OCI-LY7 (cell line): Measurements from ENCODE around the gene PACSIN3. TPM values are rescaled to one million over a fixed set of nuclear protein-coding genes. Genes with fewer than 3 reads are reported as not detected.

Experiments used
- BruUV-seq: library from RNA; stranded (reverse); fragments of 400-500 nt; replicated peaks from 2 replicates; lab custom pipeline; 2021; lab: Mats Ljungman, UMichigan
- CTCF ChIA-PET: fragments of 300-600 bp; sonication (Branson Sonifier 250); formaldehyde crosslinking; loops from one replicate; lab custom pipeline; 2022; ENCODE audit warnings: antibody characterized with exemption; ENCODE audit not compliant: unreplicated experiment; lab: Charles Lee
- POLR2A ChIA-PET: fragments of 300-600 bp; sonication (Branson Sonifier 250); formaldehyde crosslinking; loops from one replicate; lab custom pipeline; 2022; ENCODE audit warnings: antibody characterized with exemption; lab: Charles Lee
- DNase-seq: peaks from one replicate; pipeline ENCODE4 v3.0.0-alpha.2; 2015; ENCODE audit warnings: low spot score
- H2AFZ ChIP-seq: fragments of 200-600 bp; sonication (generic), shearing (Covaris generic); 2 replicates; pipeline ENCODE4 v1.6.1; 2014; ENCODE audit warnings: mild to moderate bottlenecking, antibody characterized with exemption, low read length, moderate library complexity
- H3K27ac ChIP-seq: fragments of 200-600 bp; sonication (generic); 2 replicates; pipeline ENCODE4 v1.5.1; 2014; ENCODE audit warnings: mixed run types, low read depth, mild to moderate bottlenecking, moderate library complexity, low read length, inconsistent platforms; ENCODE audit not compliant: poor library complexity, severe bottlenecking
- H3K36me3 ChIP-seq: fragments of 200-600 bp; sonication (generic); 2 replicates; pipeline ENCODE4 v1.6.1; 2014; ENCODE audit warnings: mild to moderate bottlenecking, antibody characterized with exemption, low read length, moderate library complexity, mixed read lengths; ENCODE audit not compliant: insufficient read depth
- H3K4me1 ChIP-seq: fragments of 200-600 bp; sonication (generic); 2 replicates; pipeline ENCODE4 v1.5.1; 2014; ENCODE audit warnings: mild to moderate bottlenecking, low read length; ENCODE audit not compliant: insufficient read depth, poor library complexity, severe bottlenecking
- H3K4me2 ChIP-seq: fragments of 200-600 bp; sonication (generic); 2 replicates; pipeline ENCODE4 v1.6.1; 2014; ENCODE audit warnings: mild to moderate bottlenecking, low read length
- H3K4me3 ChIP-seq: fragments of 200-600 bp; sonication (generic); 2 replicates; pipeline ENCODE4 v1.5.1; 2014; ENCODE audit warnings: mild to moderate bottlenecking, low read depth, low read length; ENCODE audit not compliant: poor library complexity, severe bottlenecking
- H3K79me2 ChIP-seq: fragments of 200-600 bp; sonication (generic); 2 replicates; pipeline ENCODE4 v1.6.1; 2016; ENCODE audit warnings: low read depth, mild to moderate bottlenecking, low read length, moderate library complexity, mixed read lengths; ENCODE audit not compliant: insufficient read depth
- H3K9me2 ChIP-seq: fragments of 200-600 bp; sonication (generic); 2 replicates; pipeline ENCODE4 v1.6.1; 2016; ENCODE audit warnings: mild to moderate bottlenecking, low read length, mixed read lengths; ENCODE audit not compliant: insufficient read depth
- H3K9me3 ChIP-seq: fragments of 200-600 bp; sonication (generic); 2 replicates; pipeline ENCODE4 v1.6.1; 2014; ENCODE audit warnings: mild to moderate bottlenecking, mixed run types, low read length, mixed read lengths
- H4K20me1 ChIP-seq: fragments of 200-600 bp; sonication (generic); 2 replicates; pipeline ENCODE4 v1.6.1; 2014; ENCODE audit warnings: mild to moderate bottlenecking, antibody characterized with exemption, low read length, moderate library complexity, mixed read lengths; ENCODE audit not compliant: insufficient read depth
- EZH2phosphoT487 ChIP-seq: fragments of 200-600 bp; sonication (generic); IDR thresholded peaks from 2 replicates; pipeline ENCODE4 v1.6.1; 2018; ENCODE audit warnings: low read depth, borderline replicate concordance, mild to moderate bottlenecking, mixed run types, antibody characterized with exemption, low read length, moderate library complexity, mixed read lengths
- intact Hi-C: fragments of 100-400 bp; cut with micrococcal nuclease; formaldehyde crosslinking; loops from one replicate; pipeline ENCODE4 v1.10.0; 2022; ENCODE audit not compliant: unreplicated experiment
- total RNA-seq, 2 experiments: library from RNA; depleted of rRNA in 1 of 2; stranded (reverse); fragments of >200 nt in 1 of 2; shearing (Covaris generic) in 1 of 2; gene quantifications; 2 replicates each; pipeline ENCODE4 v1.2.3, GENCODE V29; 2014 to 2022
- TF ChIP-seq, protein P1 (sequence below): fragments of 200-600 bp; sonication (generic); conservative IDR thresholded peaks from 2 replicates; pipeline ENCODE4 v1.5.1; 2014; ENCODE audit warnings: mild to moderate bottlenecking, antibody characterized with exemption, low read length, moderate library complexity, mixed read lengths

The PACSIN3 gene
- total RNA-seq, 2 experiments from 2014 or later, result not detected

DNA sequence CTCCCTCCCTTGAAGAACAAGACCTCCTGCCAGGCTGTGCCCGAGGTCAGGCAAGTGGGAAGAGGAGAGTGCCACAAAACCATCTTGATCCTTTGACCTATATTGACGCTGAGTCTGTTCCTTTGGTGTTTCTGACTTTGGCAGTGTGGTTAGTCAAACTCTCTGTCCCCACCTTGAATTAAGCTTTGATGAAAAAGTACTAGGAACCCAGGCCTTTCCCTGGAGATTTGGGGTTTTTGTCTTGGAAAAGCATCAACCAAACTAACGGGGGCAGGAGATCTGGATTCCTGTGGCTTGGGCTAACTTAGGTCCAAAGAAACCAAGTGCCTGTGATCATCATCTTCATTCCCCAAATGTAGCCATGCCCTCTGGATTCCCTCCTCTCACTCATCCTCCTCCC, 49.9 kb downstream of the PACSIN3 start:
- Histone ChIP-seq H2AFZ (no peak overlapping the region), H3K4me2 (no peak overlapping the region), H3K9me2 (no peaks in the 10 kb centered on the region), H3K4me1 (peaks cover 37% of the 10 kb centered on the region), H3K9me3 (no peaks in the 10 kb centered on the region), H3K4me3 (no peak overlapping the region), H3K79me2 (no peaks in the 10 kb centered on the region), H3K36me3 (peaks cover 11% of the 10 kb centered on the region), H3K27ac (no peak overlapping the region), H4K20me1 (no peaks in the 10 kb centered on the region)
- POLR2A ChIA-PET, result no interaction called here
- CTCF ChIA-PET, result no interaction called here
- TF ChIP-seq, protein P1, sequence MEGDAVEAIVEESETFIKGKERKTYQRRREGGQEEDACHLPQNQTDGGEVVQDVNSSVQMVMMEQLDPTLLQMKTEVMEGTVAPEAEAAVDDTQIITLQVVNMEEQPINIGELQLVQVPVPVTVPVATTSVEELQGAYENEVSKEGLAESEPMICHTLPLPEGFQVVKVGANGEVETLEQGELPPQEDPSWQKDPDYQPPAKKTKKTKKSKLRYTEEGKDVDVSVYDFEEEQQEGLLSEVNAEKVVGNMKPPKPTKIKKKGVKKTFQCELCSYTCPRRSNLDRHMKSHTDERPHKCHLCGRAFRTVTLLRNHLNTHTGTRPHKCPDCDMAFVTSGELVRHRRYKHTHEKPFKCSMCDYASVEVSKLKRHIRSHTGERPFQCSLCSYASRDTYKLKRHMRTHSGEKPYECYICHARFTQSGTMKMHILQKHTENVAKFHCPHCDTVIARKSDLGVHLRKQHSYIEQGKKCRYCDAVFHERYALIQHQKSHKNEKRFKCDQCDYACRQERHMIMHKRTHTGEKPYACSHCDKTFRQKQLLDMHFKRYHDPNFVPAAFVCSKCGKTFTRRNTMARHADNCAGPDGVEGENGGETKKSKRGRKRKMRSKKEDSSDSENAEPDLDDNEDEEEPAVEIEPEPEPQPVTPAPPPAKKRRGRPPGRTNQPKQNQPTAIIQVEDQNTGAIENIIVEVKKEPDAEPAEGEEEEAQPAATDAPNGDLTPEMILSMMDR, result no peak
- no peak for TF ChIP-seq EZH2phosphoT487
- no peak for DNase-seq
- BruUV-seq, result no TSS peak
- intact Hi-C loops, result no loop called here

DNA sequence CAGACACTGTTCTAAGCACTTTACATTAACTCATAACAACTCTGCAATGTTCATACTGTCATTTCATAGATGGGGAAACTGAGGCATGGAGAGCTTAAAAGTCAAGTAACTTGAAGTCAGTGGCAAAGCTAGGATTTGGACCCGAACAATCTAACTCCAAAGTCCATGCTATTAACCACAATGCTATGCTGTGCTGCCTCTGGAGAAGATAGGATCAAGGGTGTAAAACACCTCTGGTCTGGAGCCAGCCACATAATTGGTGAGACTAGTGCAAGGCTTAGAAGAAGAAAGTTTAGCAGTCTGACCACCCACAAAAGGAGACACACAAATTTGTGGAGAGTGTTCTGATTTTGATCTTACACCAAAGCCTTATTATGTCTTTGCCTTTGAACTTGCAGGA, 53.3 kb downstream of the PACSIN3 start:
- CTCF ChIA-PET, result interaction anchor here (1.1 kb wide), 1 partner anchor 21 kb away, joined by 3 read pairs; no protein-coding TSS in a partner anchor
- BruUV-seq, result no TSS peak

DNA sequence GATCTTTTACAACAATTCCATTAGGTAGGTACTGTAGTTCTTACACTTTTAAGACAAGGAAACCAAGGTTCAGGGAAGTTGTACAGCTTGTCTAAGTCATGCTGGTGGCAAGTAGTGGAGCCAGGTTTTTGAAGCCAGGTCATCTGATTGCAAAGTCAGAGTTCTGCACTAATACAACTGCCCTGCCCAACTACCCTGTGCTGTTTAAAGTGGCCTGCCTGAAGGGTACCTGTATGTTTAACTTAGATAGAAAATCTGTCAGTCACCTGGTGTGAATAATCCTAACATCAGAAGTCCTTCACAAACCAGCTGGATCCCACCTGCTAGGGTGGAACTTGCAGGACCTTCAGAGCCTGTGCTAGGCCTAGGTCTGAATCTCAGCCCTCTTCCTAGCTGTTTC, 53.7 kb downstream of the PACSIN3 start:
- Histone ChIP-seq H3K4me3 (no peak overlapping the region), H3K4me1 (peaks cover 61% of the 10 kb centered on the region), H3K27ac (no peak overlapping the region), H3K36me3 (peaks cover 1% of the 10 kb centered on the region; the same call in 1 of the 2 replicates), H3K79me2 (no peaks in the 10 kb centered on the region), H3K4me2 (no peak overlapping the region), H3K9me2 (no peaks in the 10 kb centered on the region), H4K20me1 (no peaks in the 10 kb centered on the region), H3K9me3 (no peaks in the 10 kb centered on the region), H2AFZ (no peak overlapping the region)
- ChIA-PET POLR2A (interaction anchor here (0.6 to 2.4 kb wide), 6 partner anchors 9 to 249 kb away, joined by 3 to 10 read pairs (median 4); no protein-coding TSS in a partner anchor), CTCF (interaction anchor here (1.1 kb wide), 1 partner anchor 20 kb away, joined by 3 read pairs; no protein-coding TSS in a partner anchor)
- BruUV-seq, result no TSS peak
- TF ChIP-seq EZH2phosphoT487, result no peak
- TF ChIP-seq, protein P1, result no peak
- no peak for DNase-seq
- intact Hi-C loops, result no loop called here

More for the DNA sequence above, 53.3 kb downstream of the PACSIN3 start:
- POLR2A ChIA-PET, result interaction anchor here (0.9 to 2.4 kb wide), 4 partner anchors 10 to 133 kb away, joined by 3 to 10 read pairs (median 5); no protein-coding TSS in a partner anchor
- H4K20me1 ChIP-seq, result no peaks in the 10 kb centered on the region
- intact Hi-C loops, result no loop called here
- no peak overlapping the region for H2AFZ ChIP-seq
- H3K9me2 ChIP-seq, result no peaks in the 10 kb centered on the region
- H3K36me3 ChIP-seq, result peaks cover 5% of the 10 kb centered on the region; the same call in 1 of the 2 replicates
- no peaks in the 10 kb centered on the region for H3K9me3 ChIP-seq
- H3K4me3 ChIP-seq, result no peak overlapping the region
- TF ChIP-seq EZH2phosphoT487, result no peak
- TF ChIP-seq, protein P1, result no peak
- H3K79me2 ChIP-seq, result no peaks in the 10 kb centered on the region
- no peak overlapping the region for H3K4me2 ChIP-seq
- no peak for DNase-seq
- H3K4me1 ChIP-seq, result peaks cover 58% of the 10 kb centered on the region
- no peak overlapping the region for H3K27ac ChIP-seq
